ENCODE data around the gene TGFB1. TPM values are rescaled to one million over a fixed set of nuclear protein-coding genes. Genes with fewer than 3 reads are reported as not detected.

The TGFB1 gene
- total and polyA plus RNA-seq, 12 donors: 9.7 to 44.9 (median 13.9) TPM

- WGBS, 2 donors: 58 to 65% methylated on average over 4 of the region's 4 CpGs
- ATAC-seq (no peak), DNase-seq (no peak)
- Histone ChIP-seq H3K27ac (peak overlapping the region in 6 of 10 donors; percentile 25 to 99 (median 53)), H3K27me3 (no peaks in the 10 kb centered on the region), H3K4me1 (peaks cover 8 to 86% (median 53%) of the 10 kb centered on the region in 9 donors), H3K4me3 (no peak overlapping the region), H3K36me3 (peaks cover 3 to 84% (median 50%) of the 10 kb centered on the region in 9 donors), H3K9me3 (no peaks in the 10 kb centered on the region)
- no peak for TF ChIP-seq CTCF (IDR thresholded peaks at IDR 0.05)
- intact Hi-C loops (cut with DNase I): loop anchor here in 6 of 10 donors (5.0 kb wide), 4 partner anchors 38 to 333 kb away; partner anchors contain the start of gene B3GNT8 (in 1 of the 6)
Observed at GRCh38 chr19:41304706-41305483, 48.8 kb downstream of the TGFB1 start.

- DNase-seq: no peak
- H3K9me3 ChIP-seq: no peaks in the 10 kb centered on the region
- no peak overlapping the region for H3K4me3 ChIP-seq
- H3K36me3 ChIP-seq: peaks cover 3 to 93% (median 50%) of the 10 kb centered on the region in 9 donors
- peak overlapping the region in 4 of 10 donors; percentile 49 to 99 (median 63) for H3K27ac ChIP-seq
- intact Hi-C loops (cut with DNase I): loop anchor here in 1 of 10 donors (5.0 kb wide), 1 partner anchor 37 kb away; no protein-coding TSS in a partner anchor
- no peak for ATAC-seq
- TF ChIP-seq CTCF (IDR thresholded peaks at IDR 0.05): no peak
- peaks cover 11 to 88% (median 56%) of the 10 kb centered on the region in 9 donors for H3K4me1 ChIP-seq
- no peaks in the 10 kb centered on the region for H3K27me3 ChIP-seq
- 92 to 95% methylated on average over 14 of the region's 14 CpGs for WGBS, 2 donors
Observed at GRCh38 chr19:41303954-41304353, 49.8 kb downstream of the TGFB1 start.

GRCh38 chr19:41302624-41303351, 50.9 kb downstream of the TGFB1 start:
- DNase-seq (no peak), ATAC-seq (no peak)
- no peak for TF ChIP-seq CTCF (IDR thresholded peaks at IDR 0.05)
- H3K27me3 ChIP-seq: no peaks in the 10 kb centered on the region
- H3K9me3 ChIP-seq: no peaks in the 10 kb centered on the region
- H3K27ac ChIP-seq: peak overlapping the region in 5 of 10 donors; percentile 17 to 99 (median 52)
- H3K36me3 ChIP-seq: peaks cover 3 to 99% (median 50%) of the 10 kb centered on the region in 9 donors
- intact Hi-C loops (cut with DNase I): loop anchor here in 1 of 10 donors (5.0 kb wide), 1 partner anchor 35 kb away; no protein-coding TSS in a partner anchor
- WGBS, 2 donors: 68 to 78% methylated on average over 21 of the region's 21 CpGs
- peak overlapping the region in 1 of 10 donors; percentile 15 for H3K4me3 ChIP-seq
- peaks cover 18 to 88% (median 56%) of the 10 kb centered on the region in 9 donors for H3K4me1 ChIP-seq

GRCh38 chr19:41300555-41300954, 53.2 kb downstream of the TGFB1 start:
- no peaks in the 10 kb centered on the region for H3K9me3 ChIP-seq
- no peak for DNase-seq
- no peak for ATAC-seq
- peak overlapping the region in 9 of 10 donors; percentile 80 to 93 (median 89) for H3K27ac ChIP-seq
- no peak for TF ChIP-seq CTCF (IDR thresholded peaks at IDR 0.05)
- 64 to 73% methylated on average over 6 of the region's 6 CpGs for WGBS, 2 donors
- no peak overlapping the region for H3K4me3 ChIP-seq
- no peaks in the 10 kb centered on the region for H3K27me3 ChIP-seq
- intact Hi-C loops (cut with DNase I): loop anchor here in 1 of 10 donors (5.0 kb wide), 1 partner anchor 33 kb away; no protein-coding TSS in a partner anchor
- peaks cover 3 to 99% (median 52%) of the 10 kb centered on the region in 9 donors for H3K36me3 ChIP-seq
- H3K4me1 ChIP-seq: peaks cover 20 to 89% (median 69%) of the 10 kb centered on the region in 9 donors

Measured in heart right ventricle (tissue), 16 donors.